NCI-H2107 (cell line): ENCODE measurements around the gene MED14.
"Not testable (repeated sequence)": the region's sequence is repeated elsewhere in the genome, so short reads cannot be mapped to it uniquely, and the experiment has no call there.

Source experiments
- DNase-seq: peaks from one replicate; lab custom pipeline; 2025; lab: John Stamatoyannopoulos, UW

Gene MED14

DNA sequence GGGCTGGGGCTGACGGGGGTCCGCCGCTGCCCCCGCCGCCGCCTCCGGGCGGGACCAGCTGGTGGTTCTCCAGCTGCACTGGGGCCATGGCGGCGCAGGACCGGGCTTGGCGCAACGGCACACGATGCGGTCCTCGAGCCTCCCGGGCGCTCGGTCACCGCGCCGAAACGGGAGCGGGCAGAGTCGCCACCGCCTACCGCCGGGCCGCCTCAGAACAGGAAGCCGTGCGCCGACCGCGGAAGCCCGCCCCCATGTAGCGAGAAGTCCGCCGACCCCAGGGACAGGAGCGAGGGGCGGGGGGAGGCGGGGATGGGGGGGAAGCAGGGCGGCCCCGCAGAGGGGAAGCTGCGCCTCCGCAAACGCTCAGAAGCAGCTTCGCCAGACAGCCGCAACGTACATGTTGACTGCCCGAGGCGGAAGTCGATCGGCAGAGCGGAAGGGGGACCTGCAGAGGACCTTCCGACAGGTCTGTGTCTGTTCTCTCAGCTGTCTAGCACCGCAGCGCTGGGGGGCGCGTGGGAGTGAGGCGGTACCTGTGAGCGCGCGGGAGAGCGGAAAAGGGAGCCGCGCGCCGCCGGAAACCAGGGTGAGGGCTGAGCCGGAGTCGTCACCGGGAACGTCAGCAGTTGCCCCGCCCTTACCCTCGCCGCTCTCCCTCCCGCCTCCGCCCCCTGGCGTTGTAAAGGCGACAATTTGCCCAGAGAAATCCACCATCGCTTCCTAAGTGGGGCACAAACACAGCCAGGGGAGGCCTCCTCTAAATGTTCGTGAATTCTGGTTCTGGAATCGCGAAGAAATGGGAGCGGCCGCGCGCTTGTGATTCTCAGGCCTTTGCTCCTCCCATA is at the start of gene MED14:
Gene MED14 (minus strand): TSS at position 218 of the 845 bp plus-strand sequence. CDS start 130 bp downstream, at position 88.
- DNase-seq: peak; percentile 75

DNA sequence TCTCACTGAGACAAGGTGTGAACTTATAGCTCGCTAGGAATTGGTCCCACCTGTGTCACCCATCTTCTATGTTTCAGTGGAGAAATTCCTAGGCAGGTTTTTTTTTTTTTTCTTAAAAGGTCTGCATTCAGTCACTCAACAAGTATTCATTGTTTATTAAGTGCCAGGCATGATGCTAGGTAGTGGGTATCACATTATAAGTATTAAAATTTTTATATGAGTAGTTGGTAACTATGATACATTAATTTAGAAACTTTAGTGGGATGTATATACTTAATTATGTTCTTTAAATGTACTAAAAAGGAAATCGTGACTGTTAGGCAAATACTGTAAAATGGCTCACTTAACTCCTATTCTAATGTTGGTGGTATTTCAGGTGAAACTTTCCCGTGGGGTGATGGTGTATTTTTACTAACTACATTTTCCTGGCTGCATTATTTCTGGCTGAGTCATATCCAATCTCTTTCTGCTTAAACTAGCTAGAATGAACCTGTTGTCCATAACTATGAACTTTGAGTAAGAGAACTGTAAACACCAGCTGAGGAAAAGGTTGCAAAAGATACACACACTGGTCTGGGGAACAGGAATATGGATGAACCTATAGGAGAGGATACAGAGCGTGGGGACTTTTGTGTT is 49.3 kb upstream of the MED14 start:
- DNase-seq: no peak

DNA sequence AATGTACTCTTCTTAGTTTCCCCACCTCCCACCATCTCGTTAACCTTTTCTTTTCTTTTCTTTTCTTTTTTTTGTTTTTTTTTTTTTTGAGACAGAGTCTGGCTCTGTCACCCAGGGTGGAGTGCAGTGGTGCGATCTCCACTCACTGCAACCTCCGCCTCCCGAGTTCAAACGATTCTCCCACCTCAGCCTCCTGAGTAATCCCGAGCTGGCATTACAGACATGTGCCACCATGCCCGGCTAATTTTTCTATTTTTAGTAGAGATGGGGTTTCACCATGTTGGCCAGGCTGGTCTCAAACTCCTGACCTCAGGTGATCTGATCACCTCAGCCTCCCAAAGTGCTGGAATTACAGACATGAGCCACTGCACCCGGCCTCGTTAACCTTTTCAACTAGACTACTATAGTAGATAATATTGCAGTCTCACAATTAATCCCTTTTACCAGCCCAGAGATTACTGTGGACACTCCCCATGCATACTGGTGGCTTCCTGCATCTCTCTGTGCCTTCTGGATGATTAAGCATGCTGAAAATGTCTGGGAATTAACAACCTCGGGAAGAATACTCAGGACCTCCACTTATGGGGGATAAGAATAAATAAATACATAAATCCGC is 47.4 kb upstream of the MED14 start:
- not testable (repeated sequence) for DNase-seq

DNA sequence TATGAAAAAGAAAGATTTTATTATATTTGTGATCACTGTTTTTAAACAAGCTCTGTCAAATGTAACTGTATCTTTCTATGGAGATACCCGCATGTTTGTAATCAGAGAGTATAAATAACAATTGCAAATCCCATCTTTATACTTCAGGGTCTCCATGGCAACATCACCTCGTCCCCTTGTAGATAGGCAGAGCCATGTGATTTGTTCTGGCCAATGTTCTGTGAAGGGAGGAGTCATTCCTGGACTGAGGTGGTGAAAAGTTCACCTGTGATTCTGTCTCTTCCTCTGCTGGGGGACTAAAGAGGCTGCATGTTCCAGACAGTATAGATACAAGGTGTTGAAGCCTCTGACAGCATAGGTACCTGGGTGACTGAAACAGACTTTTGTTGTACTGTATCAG is 45.6 kb upstream of the MED14 start:
- DNase-seq: no peak

DNA sequence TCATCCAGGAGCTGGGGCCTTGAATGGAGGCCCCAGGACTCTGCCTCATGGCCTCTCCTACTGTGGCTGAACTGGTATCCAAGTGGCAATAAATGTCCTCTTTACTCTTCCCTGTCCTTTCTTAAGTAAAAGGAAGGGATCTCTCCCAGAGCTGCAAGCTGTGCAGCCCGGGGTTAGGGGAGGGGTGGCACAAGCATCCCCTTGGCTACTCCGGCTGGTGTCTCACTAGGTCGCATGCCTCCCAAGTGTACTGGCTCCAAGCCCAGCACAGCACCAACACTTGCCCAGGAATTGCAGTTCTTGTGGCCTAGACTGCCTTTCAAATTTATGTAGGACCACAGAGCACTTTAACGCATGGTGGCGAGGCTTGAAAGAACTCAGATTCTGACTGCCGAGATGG is 44.7 kb upstream of the MED14 start:
- DNase-seq: no peak

DNA sequence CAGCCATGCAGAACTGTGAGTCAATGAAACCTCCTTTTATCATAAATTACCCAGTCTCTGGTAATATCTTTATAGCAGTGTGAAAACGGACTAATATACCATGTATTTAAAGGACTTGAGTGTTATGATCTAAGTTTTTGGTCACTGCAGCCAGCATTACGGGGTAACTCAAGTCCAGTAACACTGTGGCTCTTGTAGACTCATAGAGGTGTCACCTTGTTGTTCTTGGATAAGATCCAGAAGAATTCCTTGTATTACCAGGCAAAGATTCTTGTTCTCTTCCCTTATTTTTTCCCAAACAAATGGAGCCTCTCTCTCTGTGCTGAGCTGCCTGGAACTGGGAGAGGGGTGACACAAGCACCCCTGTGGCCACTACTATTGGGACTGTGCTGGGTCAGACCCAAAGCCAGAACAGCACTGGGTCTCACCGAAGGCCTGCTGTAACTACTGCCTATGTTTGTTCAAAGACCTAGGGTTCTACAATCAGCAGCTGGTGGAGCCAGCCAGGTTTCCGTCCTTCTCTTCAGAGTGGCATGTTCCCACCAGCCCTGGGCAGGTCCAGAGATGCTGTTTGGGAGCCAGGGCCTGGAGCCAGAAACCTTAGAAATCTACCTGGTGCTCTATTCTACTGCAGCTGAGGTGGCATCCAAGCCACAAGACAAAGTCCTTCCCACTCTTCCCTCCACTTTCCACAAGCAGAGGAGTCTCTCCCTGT is 43.7 kb upstream of the MED14 start:
- no peak for DNase-seq

DNA sequence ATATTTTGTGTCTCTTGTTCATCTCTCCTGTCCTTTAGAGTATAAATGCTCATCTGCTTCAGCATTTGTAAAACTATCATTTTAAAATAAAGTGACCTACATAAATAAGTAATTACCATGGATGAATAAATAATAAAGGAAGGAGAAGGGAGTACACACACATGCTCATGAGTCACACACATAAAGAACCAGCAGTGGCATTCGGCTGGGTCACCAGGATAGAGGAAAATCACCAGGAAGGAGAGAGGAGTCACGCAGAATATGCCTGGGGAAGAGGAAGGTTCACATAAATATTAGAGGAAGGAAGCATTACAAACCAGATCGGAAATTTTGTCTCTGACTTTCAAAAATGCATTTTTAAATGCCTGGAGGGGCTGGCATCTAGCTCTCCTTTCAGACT is 38.5 kb upstream of the MED14 start:
- DNase-seq: no peak

DNA sequence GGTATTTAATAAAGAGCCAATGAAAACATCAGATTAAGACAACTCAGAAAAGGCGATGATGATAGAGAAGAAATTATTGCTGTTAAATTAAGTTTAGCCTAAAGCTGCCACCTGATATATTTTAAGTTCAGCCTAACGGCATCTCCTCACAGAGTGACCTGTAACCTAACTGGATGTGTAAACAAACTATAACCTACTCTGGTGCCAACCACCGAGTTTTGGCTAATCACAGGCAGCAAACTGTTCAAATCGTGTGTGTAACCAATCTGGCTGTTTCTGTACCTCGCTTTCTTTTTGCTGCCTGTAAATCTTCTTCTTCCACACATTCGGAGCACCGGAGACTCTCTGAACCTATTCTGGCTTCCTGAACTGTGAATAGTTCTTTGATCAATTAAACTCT is 37.8 kb upstream of the MED14 start:
- DNase-seq: no peak

DNA sequence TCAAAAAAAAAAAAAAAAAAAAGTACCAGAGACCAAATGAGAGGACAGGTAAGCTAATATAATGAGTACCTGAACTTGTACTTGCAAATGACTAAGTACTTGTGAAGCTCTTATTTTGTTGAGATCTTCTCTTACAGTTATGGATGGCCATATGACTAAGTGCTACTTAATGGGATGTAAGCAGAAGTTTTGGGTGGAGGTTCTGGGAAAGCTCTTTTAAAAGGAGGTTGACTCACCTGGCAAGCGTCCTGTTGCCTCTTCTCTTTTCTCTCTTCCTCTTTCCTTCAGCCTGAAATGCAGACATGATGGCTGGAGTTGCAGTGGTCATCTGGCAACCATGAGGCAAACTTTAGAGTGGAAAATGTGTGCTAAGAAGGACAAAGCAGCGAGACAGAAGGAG is 36.9 kb upstream of the MED14 start:
- DNase-seq: no peak

DNA sequence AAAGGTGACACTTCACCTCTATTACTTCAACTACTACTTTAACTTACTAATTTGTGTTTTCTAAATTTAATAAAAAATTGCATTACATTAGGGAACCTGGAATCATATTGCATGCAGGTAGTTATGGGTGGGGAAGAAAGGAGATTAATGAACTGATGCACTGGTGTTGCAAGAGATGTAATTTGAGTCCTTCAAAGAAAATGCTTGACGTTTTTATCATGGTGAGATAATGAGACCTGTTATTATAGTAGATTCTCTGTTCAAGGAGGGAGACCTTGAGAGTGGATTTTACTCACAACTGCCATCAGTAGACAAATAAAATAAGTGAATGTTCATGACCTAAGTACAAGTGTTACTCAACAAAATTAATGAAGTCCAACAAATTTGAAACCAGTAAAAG is 26.4 kb upstream of the MED14 start:
- peak; percentile 14 for DNase-seq

DNA sequence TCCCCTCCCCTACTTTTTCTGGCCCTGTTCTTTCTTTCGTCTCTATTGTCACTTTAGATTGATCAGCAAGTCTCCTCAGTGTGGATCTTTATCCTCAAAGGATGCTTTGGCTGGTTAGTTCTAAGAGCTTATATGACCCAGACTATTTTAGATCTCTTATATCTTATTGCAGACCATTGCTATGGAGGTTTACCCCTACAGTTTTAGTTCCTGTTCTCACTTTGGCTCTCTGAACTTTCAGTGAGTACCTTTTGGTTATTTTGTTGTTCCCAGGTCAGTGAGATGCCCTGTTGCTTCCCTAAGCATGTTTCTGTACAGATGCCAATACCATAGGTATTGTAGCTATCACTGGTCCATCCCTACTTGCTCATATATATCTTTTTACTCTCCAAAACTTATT is 24.0 kb upstream of the MED14 start:
- DNase-seq: no peak

DNA sequence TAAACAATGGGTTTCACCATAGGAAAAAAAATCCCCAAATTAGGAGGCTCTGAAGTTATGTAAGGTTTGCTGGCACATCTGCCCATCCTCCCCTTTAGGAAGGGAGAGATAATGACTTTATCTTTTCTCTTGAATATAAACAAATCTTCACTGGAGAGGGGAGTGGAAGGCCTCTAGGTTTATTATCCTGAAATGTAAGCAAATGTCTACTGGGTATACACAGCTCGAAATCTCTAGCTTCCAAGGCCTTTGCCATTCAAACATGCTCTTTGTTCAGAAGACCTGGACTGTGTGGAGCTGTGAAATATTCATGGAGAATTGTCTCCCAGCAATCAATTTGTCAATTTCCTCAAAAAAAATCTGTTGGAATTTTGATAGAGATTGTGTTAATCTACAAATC is 21.7 kb upstream of the MED14 start:
- no peak for DNase-seq

DNA sequence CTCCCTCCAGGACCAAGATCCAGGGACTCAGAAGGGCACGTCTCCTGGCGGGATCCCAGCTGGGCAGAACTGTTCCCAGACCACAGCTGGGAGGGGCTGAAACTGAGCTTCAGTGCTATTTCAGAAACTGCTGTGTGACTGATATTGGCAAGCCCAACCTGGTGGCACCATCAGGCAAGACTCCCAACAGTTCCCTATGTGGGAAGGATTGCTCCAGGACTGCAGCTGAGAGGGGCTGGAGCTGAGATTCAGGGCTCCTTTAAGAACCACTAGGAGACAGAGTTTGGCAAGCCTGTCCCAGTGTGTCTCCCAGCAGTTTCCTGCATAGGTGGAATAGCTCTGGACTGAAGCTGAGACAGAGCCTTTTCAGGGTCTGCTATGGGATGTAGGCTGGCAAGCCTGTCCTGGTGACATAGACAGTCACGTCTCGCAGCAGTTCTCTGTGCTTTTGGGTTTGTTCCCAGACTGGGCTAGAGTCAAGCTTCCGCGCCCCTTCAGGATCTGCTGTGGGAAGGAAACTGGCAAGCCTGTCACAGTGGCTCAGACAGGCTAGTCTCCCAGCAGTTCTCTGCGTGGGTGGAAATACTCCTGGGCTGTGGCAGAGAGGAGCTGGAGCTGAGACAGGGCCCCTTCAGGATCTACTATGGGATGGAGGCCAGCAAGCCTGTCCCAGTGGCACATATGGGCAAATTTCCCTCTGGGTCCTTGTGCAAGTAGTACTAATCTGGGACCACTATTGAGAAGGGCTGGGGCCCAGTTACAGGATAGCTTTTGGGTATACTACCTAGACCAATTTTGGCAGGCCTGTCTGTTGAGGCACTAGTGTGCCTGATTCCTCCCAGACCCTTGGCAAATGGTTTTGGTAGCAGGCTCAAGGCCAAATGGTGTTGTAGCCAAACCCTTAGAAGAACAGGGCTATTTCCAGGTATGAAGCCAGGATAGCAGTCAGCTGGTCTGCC is 20.2 kb upstream of the MED14 start:
- DNase-seq: no peak

DNA sequence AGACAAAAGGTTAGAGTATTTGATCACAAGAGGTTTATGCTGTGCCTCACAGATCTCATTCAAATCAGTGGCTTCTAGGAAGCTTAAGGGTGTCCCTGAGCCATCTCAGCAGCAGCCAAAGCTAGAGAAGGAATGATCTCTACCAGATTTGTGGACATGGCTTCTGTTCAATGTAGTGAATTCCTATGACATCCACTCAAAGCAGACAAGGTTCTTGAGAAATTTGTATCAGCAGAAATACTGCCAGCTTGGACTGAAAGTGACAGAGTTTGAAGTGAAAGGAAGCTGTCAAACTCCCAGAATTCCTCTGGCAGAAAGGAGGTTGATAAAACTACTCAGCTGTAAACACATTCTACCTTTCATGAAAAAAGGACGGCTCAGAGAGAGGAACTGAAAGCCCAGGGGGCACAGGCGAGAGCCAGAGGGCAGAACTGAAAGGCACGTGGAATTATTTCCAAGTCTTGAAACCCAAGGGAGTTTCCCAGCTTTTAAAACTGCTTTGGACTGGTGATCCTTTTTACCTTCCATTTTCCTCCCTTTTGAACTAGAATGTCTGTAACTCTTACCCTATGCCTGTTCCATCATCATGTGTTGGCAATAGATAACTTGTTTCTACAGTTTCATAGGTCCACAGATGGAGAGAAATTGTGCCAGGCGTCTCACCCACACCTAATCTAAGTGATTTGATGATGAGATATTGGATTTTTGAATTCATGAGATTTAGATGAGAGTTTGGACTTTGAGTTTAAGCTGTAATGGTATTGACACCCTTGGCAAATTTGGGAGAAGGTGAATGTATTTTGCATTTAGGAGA is 14.5 kb upstream of the MED14 start:
- no peak for DNase-seq

DNA sequence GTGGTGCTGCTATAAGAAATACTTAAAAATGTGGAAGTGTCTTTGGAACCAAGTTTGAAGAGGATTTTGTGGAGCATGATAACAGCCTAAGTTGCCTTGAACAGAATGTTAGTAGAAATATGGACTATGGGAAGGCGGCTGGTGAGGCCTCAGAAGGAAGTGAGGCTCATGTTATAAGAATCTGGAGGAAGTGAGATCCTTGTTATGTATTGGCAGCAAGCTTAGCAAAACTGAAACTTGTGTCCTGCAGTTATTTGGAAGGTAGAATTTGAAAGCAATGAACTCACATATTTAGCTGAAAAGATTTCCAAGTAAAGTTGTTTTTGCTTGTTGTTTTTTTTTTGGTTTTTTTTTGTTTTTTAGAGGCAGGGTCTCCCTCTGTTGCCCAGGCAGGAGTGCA is 13.6 kb upstream of the MED14 start:
- no peak for DNase-seq

DNA sequence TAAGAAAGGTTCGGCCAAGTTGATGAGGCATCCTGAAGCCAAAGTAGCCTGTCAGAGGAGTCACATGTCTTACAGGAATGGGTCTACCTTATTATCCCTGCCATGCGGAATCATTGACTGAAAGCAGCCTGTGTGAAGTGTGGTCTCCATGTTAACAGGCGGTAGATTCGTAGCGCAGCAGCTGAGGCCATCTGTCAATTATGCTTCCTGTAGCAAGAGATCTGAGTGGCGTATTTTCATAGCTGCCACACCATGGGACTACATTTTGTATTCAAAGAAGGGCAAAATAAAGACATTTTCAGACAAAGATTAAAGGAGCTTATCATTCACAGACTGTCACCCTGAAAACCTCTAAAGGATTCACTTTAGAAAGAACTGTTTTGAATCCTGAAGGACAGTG is 11.2 kb upstream of the MED14 start:
- DNase-seq: no peak

DNA sequence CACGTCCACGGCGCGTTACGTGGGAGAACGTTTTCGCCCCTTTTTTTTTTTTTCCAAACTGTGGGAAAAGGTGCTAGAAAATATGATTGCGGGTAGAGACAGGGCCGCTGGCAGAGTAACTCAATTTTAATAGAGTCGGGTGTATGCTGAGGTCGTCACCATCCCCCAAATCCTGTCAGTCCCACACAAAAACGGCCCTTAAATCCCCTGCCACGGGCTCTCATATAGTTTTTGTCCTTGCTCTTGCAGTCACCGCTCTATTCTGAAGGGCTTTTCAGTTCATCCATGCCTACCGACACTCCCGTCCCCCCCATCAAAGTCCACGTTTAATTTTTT is 796 bp upstream of the MED14 start:
- no peak for DNase-seq

DNA sequence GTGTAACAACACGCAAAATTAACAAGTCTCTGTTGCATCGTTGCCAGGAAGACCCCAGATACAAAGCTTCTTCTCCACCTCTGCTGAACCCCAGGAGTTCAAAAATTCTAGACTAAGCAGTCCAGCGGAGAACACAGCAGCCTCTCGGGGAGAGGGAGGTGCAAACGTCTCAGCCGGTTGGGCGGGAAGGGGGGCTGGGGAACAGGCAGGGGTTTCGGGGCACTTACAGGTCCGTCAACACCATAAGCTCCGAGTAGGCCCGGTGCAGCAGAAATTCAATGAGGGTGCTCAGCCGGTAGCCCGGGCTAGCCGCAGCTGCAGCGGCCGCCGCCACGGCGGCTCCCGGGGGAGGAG is 394 bp downstream of the MED14 start:
- no peak for DNase-seq

DNA sequence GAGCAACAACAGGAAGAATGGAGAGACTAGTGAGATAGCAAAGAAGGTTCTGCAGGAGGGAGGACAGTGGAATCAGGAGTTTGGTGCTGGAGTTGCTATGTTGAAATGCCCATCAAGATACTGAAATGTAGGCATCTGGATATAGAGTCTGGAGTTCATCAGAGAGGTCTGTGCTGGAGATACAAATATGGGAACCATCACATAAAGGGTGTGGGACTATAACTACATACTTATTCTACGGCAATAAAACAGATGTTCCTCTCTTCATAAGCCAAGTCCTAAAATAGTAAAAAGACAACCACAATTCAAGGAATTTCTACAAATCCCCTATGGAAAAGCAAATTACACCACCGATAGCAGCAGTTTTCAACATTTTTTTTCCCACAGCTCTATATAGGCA is 1.6 kb downstream of the MED14 start:
- DNase-seq: no peak

DNA sequence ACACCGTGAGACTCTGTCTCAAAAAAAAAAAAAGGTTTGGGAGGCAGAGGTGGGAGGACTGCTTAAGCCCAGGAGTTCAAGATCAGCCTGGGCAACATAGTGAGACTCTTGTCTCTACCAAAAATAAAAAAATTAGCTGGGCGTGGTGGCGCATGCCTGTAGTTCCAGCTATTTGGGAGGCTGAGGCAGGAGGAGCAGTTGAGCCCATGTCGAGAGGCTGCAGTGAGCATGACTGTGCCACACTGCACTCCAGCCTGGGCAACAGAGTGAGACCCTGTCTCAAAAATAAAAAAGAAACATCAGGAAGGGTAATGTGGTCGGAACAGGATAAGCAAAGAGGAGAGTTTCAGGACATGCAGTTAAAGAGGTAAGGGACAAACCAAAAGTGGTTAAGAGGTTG is 2.8 kb downstream of the MED14 start:
- DNase-seq: not testable (repeated sequence)
